Left lung (tissue), 10 donors: ENCODE data around the gene TAOK1. TPM values are rescaled to one million over a fixed set of nuclear protein-coding genes. Genes with fewer than 3 reads are reported as not detected.

Source experiments
- ATAC-seq: fragments of 200-7000 bp; cut with Tn5 transposase; one replicate; pipeline ENCODE4 v1.9.1; 2020; ENCODE audit warnings: moderate library complexity
- DNase-seq, 4 donors: peaks; one replicate each; pipeline ENCODE4 v3.0.0-alpha.2; 2013 to 2020
- H3K27ac ChIP-seq, 2 donors: fragments of 200-600 bp; sonication (generic) in 1 of 2; one replicate each; pipeline versions ENCODE4 v1.5.0 to v1.8.0; 2020 to 2021
- H3K27me3 ChIP-seq, 2 donors: fragments of 200-600 bp; sonication (generic) in 1 of 2; one replicate each; pipeline versions ENCODE4 v1.5.0 to v1.8.0; 2020 to 2021
- H3K36me3 ChIP-seq, 2 donors: fragments of 200-600 bp; sonication (generic) in 1 of 2; one replicate each; pipeline versions ENCODE4 v1.5.0 to v1.8.0; 2020 to 2021
- H3K4me1 ChIP-seq, 2 donors: fragments of 200-600 bp; one replicate each; pipeline ENCODE4 v1.8.0; 2021
- H3K4me3 ChIP-seq, 2 donors: fragments of 200-600 bp; sonication (generic) in 1 of 2; one replicate each; pipeline versions ENCODE4 v1.5.0 to v1.8.0; 2020 to 2021; ENCODE audit warnings: mild to moderate bottlenecking in 1 of 2
- H3K9me3 ChIP-seq, 2 donors: fragments of 200-600 bp; sonication (generic) in 1 of 2; one replicate each; pipeline versions ENCODE4 v1.5.0 to v1.8.0; 2020 to 2021
- CTCF ChIP-seq, 2 donors: fragments of 200-600 bp; sonication (generic) in 1 of 2; IDR thresholded peaks; one replicate each; pipeline versions ENCODE4 v1.5.0 to v1.8.0; 2021; ENCODE audit warnings: antibody characterized with exemption in 2 of 2
- intact Hi-C, 2 donors: fragments of 100-400 bp; cut with DNase I; formaldehyde crosslinking; loops; one replicate each; pipeline versions ENCODE4 v1.11.2 to v1.14.2; 2022
- polyA plus RNA-seq, 6 donors: library from polyadenylated mRNA; unstranded; fragments of 120-200 nt; gene quantifications; one replicate each; pipeline ENCODE4 v1.2.1, GENCODE V29; 2013; ENCODE audit not compliant: insufficient read length in 6 of 6
- total RNA-seq, 2 donors: library from RNA; stranded (reverse); fragmentation: NEBNext Ultra II Directional; extraction: Animal tissue kit (Norgen Biotek cat#: 25700); gene quantifications; one replicate each; pipeline ENCODE4 v1.2.1, GENCODE V29; 2021
- donor health status: DM: no; HTN: yes; CAD: no.
- donor health status: DM: no; HTN: no; CAD: no.

TAOK1 gene
- total and polyA plus RNA-seq, 8 donors, result 43.4 to 66.0 (median 46.3) TPM

GRCh38 chr17:29412780-29413565 is 22.8 kb downstream of the TAOK1 start:
- Histone ChIP-seq H3K4me1 (peaks cover 0 to 22% of the 10 kb centered on the region in 2 donors), H3K27ac (peak overlapping the region in 1 of 2 donors; percentile 66), H3K9me3 (no peaks in the 10 kb centered on the region), H3K4me3 (no peak overlapping the region), H3K27me3 (no peaks in the 10 kb centered on the region), H3K36me3 (peaks cover 0 to 11% of the 10 kb centered on the region in 2 donors)
- intact Hi-C loops, result no loop called here
- ATAC-seq, result peak; percentile 60
- no peak for TF ChIP-seq CTCF (IDR thresholded peaks at IDR 0.05)
- DNase-seq, result no peak

- intact Hi-C loops, result no loop called here
- H3K36me3 ChIP-seq, result peaks cover 0 to 36% of the 10 kb centered on the region in 2 donors
- H3K27ac ChIP-seq, result no peak overlapping the region
- H3K27me3 ChIP-seq, result no peaks in the 10 kb centered on the region
- no peaks in the 10 kb centered on the region for H3K9me3 ChIP-seq
- no peak for TF ChIP-seq CTCF (IDR thresholded peaks at IDR 0.05)
- no peak for ATAC-seq
- no peak overlapping the region for H3K4me3 ChIP-seq
- no peak for DNase-seq
- peaks cover 0 to 4% of the 10 kb centered on the region in 2 donors for H3K4me1 ChIP-seq
Measured at GRCh38 chr17:29420128-29420527, 30.0 kb downstream of the TAOK1 start.

GRCh38 chr17:29430275-29430674 is 40.1 kb downstream of the TAOK1 start:
- Histone ChIP-seq H3K4me3 (no peak overlapping the region), H3K4me1 (peaks cover 0 to 13% of the 10 kb centered on the region in 2 donors), H3K27me3 (no peaks in the 10 kb centered on the region), H3K27ac (no peak overlapping the region), H3K36me3 (no peaks in the 10 kb centered on the region), H3K9me3 (no peaks in the 10 kb centered on the region)
- no peak for TF ChIP-seq CTCF (IDR thresholded peaks at IDR 0.05)
- DNase-seq (no peak), ATAC-seq (no peak)
- intact Hi-C loops, result no loop called here

GRCh38 chr17:29433541-29433940 is 43.4 kb downstream of the TAOK1 start:
- ATAC-seq, result no peak
- no peaks in the 10 kb centered on the region for H3K9me3 ChIP-seq
- H3K27me3 ChIP-seq, result no peaks in the 10 kb centered on the region
- no peak overlapping the region for H3K4me3 ChIP-seq
- H3K36me3 ChIP-seq, result no peaks in the 10 kb centered on the region
- TF ChIP-seq CTCF (IDR thresholded peaks at IDR 0.05), result no peak
- H3K27ac ChIP-seq, result no peak overlapping the region
- H3K4me1 ChIP-seq, result peaks cover 0 to 13% of the 10 kb centered on the region in 2 donors
- intact Hi-C loops, result no loop called here
- DNase-seq, result no peak

GRCh38 chr17:29434550-29434949 is 44.4 kb downstream of the TAOK1 start:
- Histone ChIP-seq H3K36me3 (no peaks in the 10 kb centered on the region), H3K4me1 (peaks cover 0 to 13% of the 10 kb centered on the region in 2 donors), H3K27me3 (no peaks in the 10 kb centered on the region), H3K4me3 (no peak overlapping the region), H3K27ac (no peak overlapping the region), H3K9me3 (no peaks in the 10 kb centered on the region)
- DNase-seq (no peak), ATAC-seq (no peak)
- TF ChIP-seq CTCF (IDR thresholded peaks at IDR 0.05), result no peak
- intact Hi-C loops, result no loop called here
